K562 (cell line): ENCODE measurements around the gene SLC35E3. TPM values are rescaled to one million over a fixed set of nuclear protein-coding genes. Genes with fewer than 3 reads are reported as not detected.

Experiments
- CHD4 ChIP-seq: fragments of 200-600 bp; sonication (generic); IDR thresholded peaks from 3 replicates; pipeline ENCODE4 v1.6.1; 2012; ENCODE audit warnings: low read depth, mild to moderate bottlenecking, mixed read lengths, low read length, inconsistent platforms; ENCODE audit not compliant: insufficient read depth, insufficient replicate concordance, poor library complexity, severe bottlenecking
- COPS2 ChIP-seq: fragments of 450-650 bp; conservative IDR thresholded peaks from 2 replicates; pipeline ENCODE4 v1.6.1; 2016; ENCODE audit warnings: mild to moderate bottlenecking, moderate library complexity
- FOXA1 ChIP-seq: fragments of 450-650 bp; IDR thresholded peaks from 2 replicates; pipeline ENCODE4 v1.6.1; 2016; ENCODE audit warnings: mild to moderate bottlenecking, borderline replicate concordance
- FOXK2 ChIP-seq, 2 experiments: fragments of 450-650 bp; IDR thresholded peaks in 1 of 2; conservative IDR thresholded peaks in 1 of 2; 2 replicates each; pipeline ENCODE4 v1.6.1; 2016; ENCODE audit warnings: low read depth in 2 of 2, mild to moderate bottlenecking in 1 of 2
- GABPB2 ChIP-seq: fragments of 250-450 bp; sonication (Bioruptor Pico); conservative IDR thresholded peaks from 2 replicates; pipeline ENCODE4 v1.5.1; 2021; ENCODE audit warnings: mild to moderate bottlenecking
- HMG20A ChIP-seq: fragments of 450-650 bp; formaldehyde crosslinking; conservative IDR thresholded peaks from 2 replicates; pipeline ENCODE4 v1.4.0; 2020; ENCODE audit warnings: mild to moderate bottlenecking, mixed read lengths
- HNRNPH1 ChIP-seq: fragments of 200-400 bp; formaldehyde crosslinking; optimal IDR thresholded peaks from 2 replicates; pipeline ENCODE3; 2017; ENCODE audit warnings: low read depth, mild to moderate bottlenecking, low read length, moderate library complexity
- HNRNPK ChIP-seq: fragments of 200-400 bp; formaldehyde crosslinking; IDR thresholded peaks from one replicate; pipeline ENCODE4 v1.6.1; 2018; ENCODE audit warnings: mild to moderate bottlenecking, low read depth, low read length; ENCODE audit not compliant: poor library complexity, severe bottlenecking
- KLF13 ChIP-seq: fragments of 450-650 bp; IDR thresholded peaks from 2 replicates; pipeline ENCODE4 v1.6.1; 2016; ENCODE audit warnings: missing genetic modification characterization, low read depth, mild to moderate bottlenecking, missing compliant biosample characterization, moderate library complexity, borderline replicate concordance
- MEF2D ChIP-seq: conservative IDR thresholded peaks from 2 replicates; pipeline ENCODE4 v1.6.1; 2016; ENCODE audit warnings: low read depth, missing genetic modification characterization, missing compliant biosample characterization
- MYNN ChIP-seq, 2 experiments: sonication (generic); formaldehyde crosslinking in 1 of 2; IDR thresholded peaks; 2 replicates each; pipeline versions ENCODE4 v1.5.0 to v1.6.1; 2016 to 2020; ENCODE audit warnings: antibody characterized with exemption in 1 of 2, missing genetic modification reagents in 1 of 2
- PCBP2 ChIP-seq: fragments of 200-400 bp; formaldehyde crosslinking; IDR thresholded peaks from 2 replicates; pipeline ENCODE4 v1.6.1; 2018; ENCODE audit warnings: low read length, low read depth, mild to moderate bottlenecking, moderate library complexity; ENCODE audit not compliant: poor library complexity, severe bottlenecking
- PHF21A ChIP-seq: fragments of 450-650 bp; IDR thresholded peaks from 2 replicates; pipeline ENCODE4 v1.6.1; 2017; ENCODE audit warnings: low read depth, borderline replicate concordance
- POU5F1 ChIP-seq: fragments of 150-350 bp; IDR thresholded peaks from 2 replicates; pipeline ENCODE4 v1.6.1; 2014; ENCODE audit warnings: borderline replicate concordance, low read length, low read depth, mild to moderate bottlenecking; ENCODE audit not compliant: partially characterized antibody
- ZFP30 ChIP-seq: fragments of 250-450 bp; sonication (Bioruptor Pico); IDR thresholded peaks from 2 replicates; pipeline ENCODE4 v1.8.0; 2022; ENCODE audit warnings: moderate library complexity, mild to moderate bottlenecking, inconsistent platforms, borderline replicate concordance
- ZNF436 ChIP-seq: fragments of 250-450, 450-650 bp; sonication (Bioruptor Pico); formaldehyde crosslinking; IDR thresholded peaks from 2 replicates; pipeline ENCODE4 v1.7.0; 2020; ENCODE audit warnings: mild to moderate bottlenecking
- polyA plus RNA-seq, 8 experiments: library from polyadenylated mRNA; depleted of rRNA in 4 of 8; stranded (reverse) in 5 of 8; unstranded in 3 of 8; fragments of >200 nt; fragmentation: Nextera tagmentation in 2 of 8; fragmentation: Illumina TruSeq in 1 of 8; extraction: Ambion mirVana in 2 of 8; extraction: Trizol in 1 of 8; gene quantifications; 2 replicates each; pipeline versions ENCODE4 v1.2.1 to v1.2.3, GENCODE V29; 2011 to 2014; ENCODE audit warnings: inconsistent platforms in 1 of 8, missing spikeins in 1 of 8
- total RNA-seq, 7 experiments: library from RNA; depleted of rRNA in 6 of 7; stranded (reverse); fragments of >200 nt in 6 of 7; fragmentation: Illumina TruSeq in 2 of 7; extraction: Trizol in 2 of 7; gene quantifications; 2 replicates each; pipeline versions ENCODE4 v1.2.1 to v1.2.3, GENCODE V29; 2011 to 2021; ENCODE audit warnings: low replicate concordance in 1 of 7
- TF ChIP-seq, protein P1 (sequence below): sonication (generic); formaldehyde crosslinking; IDR thresholded peaks from 2 replicates; pipeline ENCODE4 v1.8.0; 2023; ENCODE audit warnings: mild to moderate bottlenecking, missing genetic modification reagents
- TF ChIP-seq, protein P2 (sequence below): fragments of 450-650 bp; IDR thresholded peaks from 2 replicates; pipeline ENCODE4 v1.6.1; 2016; ENCODE audit warnings: low read depth, mild to moderate bottlenecking, moderate library complexity
- TF ChIP-seq, protein P3 (sequence below): fragments of 250-450 bp; sonication (Bioruptor Pico); IDR thresholded peaks from 2 replicates; pipeline ENCODE4 v1.5.1; 2021; ENCODE audit warnings: mild to moderate bottlenecking
- TF ChIP-seq, protein P4 (sequence below): fragments of 450-650 bp; IDR thresholded peaks from 2 replicates; pipeline ENCODE4 v1.6.1; 2016
- TF ChIP-seq, protein P5 (sequence below): fragments of 250-450 bp; sonication (Bioruptor Pico); IDR thresholded peaks from 2 replicates; pipeline ENCODE4 v1.8.0; 2022; ENCODE audit warnings: moderate library complexity, mild to moderate bottlenecking, inconsistent platforms

The SLC35E3 gene
- total and polyA plus RNA-seq, 9 of the 15 experiments (the other 6 are each of a cell fraction or from before 2014, with no cell fraction given) = 1.2 to 5.9 (median 3.8) TPM

DNA sequence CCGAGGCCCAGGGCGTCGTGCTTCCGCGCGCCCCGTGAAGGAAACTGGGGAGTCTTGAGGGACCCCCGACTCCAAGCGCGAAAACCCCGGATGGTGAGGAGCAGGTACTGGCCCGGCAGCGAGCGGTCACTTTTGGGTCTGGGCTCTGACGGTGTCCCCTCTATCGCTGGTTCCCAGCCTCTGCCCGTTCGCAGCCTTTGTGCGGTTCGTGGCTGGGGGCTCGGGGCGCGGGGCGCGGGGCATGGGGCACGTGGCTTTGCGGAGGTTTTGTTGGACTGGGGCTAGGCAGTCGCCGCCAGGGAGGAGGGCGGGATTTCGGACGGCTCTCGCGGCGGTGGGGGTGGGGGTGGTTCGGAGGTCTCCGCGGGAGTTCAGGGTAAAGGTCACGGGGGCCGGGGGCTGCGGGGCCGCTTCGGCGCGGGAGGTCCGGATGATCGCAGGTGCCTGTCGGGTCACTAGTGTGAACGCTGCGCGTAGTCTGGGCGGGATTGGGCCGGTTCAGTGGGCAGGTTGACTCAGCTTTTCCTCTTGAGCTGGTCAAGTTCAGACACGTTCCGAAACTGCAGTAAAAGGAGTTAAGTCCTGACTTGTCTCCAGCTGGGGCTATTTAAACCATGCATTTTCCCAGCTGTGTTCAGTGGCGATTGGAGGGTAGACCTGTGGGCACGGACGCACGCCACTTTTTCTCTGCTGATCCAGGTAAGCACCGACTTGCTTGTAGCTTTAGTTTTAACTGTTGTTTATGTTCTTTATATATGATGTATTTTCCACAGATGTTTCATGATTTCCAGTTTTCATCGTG, 62.6 kb downstream of the SLC35E3 start (continued):
- no peak for TF ChIP-seq HMG20A (CRISPR knock-in tag)
- no peak for TF ChIP-seq PCBP2
- TF ChIP-seq, protein P1, sequence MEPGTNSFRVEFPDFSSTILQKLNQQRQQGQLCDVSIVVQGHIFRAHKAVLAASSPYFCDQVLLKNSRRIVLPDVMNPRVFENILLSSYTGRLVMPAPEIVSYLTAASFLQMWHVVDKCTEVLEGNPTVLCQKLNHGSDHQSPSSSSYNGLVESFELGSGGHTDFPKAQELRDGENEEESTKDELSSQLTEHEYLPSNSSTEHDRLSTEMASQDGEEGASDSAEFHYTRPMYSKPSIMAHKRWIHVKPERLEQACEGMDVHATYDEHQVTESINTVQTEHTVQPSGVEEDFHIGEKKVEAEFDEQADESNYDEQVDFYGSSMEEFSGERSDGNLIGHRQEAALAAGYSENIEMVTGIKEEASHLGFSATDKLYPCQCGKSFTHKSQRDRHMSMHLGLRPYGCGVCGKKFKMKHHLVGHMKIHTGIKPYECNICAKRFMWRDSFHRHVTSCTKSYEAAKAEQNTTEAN (CRISPR knock-in tag) = no peak
- TF ChIP-seq HNRNPK = no peak
- TF ChIP-seq COPS2 = no peak
- TF ChIP-seq, protein P2, sequence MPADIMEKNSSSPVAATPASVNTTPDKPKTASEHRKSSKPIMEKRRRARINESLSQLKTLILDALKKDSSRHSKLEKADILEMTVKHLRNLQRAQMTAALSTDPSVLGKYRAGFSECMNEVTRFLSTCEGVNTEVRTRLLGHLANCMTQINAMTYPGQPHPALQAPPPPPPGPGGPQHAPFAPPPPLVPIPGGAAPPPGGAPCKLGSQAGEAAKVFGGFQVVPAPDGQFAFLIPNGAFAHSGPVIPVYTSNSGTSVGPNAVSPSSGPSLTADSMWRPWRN = no peak
- TF ChIP-seq ZFP30 = no peak
- TF ChIP-seq KLF13 = no peak
- TF ChIP-seq, protein P3, sequence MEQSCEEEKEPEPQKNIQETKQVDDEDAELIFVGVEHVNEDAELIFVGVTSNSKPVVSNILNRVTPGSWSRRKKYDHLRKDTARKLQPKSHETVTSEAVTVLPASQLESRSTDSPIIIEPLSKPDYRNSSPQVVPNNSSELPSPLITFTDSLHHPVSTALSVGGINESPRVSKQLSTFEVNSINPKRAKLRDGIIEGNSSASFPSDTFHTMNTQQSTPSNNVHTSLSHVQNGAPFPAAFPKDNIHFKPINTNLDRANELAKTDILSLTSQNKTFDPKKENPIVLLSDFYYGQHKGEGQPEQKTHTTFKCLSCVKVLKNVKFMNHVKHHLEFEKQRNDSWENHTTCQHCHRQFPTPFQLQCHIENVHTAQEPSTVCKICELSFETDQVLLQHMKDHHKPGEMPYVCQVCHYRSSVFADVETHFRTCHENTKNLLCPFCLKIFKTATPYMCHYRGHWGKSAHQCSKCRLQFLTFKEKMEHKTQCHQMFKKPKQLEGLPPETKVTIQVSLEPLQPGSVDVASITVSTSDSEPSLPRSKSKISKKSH (CRISPR knock-in tag) = no peak
- no peak for TF ChIP-seq ZNF436 (CRISPR knock-in tag)
- no peak for TF ChIP-seq FOXK2 (conservative IDR thresholded peaks at IDR 0.05 in 1 of 2, IDR thresholded peaks at IDR 0.05 in 1 of 2; ENCODE audit: low read depth in 2 of 2)
- no peak for TF ChIP-seq FOXA1
- no peak for TF ChIP-seq MEF2D (tag)
- TF ChIP-seq, protein P4, sequence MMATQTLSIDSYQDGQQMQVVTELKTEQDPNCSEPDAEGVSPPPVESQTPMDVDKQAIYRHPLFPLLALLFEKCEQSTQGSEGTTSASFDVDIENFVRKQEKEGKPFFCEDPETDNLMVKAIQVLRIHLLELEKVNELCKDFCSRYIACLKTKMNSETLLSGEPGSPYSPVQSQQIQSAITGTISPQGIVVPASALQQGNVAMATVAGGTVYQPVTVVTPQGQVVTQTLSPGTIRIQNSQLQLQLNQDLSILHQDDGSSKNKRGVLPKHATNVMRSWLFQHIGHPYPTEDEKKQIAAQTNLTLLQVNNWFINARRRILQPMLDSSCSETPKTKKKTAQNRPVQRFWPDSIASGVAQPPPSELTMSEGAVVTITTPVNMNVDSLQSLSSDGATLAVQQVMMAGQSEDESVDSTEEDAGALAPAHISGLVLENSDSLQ = no peak
- no peak for TF ChIP-seq PHF21A
- no peak for TF ChIP-seq CHD4
- TF ChIP-seq GABPB2 = no peak
- TF ChIP-seq, protein P5, sequence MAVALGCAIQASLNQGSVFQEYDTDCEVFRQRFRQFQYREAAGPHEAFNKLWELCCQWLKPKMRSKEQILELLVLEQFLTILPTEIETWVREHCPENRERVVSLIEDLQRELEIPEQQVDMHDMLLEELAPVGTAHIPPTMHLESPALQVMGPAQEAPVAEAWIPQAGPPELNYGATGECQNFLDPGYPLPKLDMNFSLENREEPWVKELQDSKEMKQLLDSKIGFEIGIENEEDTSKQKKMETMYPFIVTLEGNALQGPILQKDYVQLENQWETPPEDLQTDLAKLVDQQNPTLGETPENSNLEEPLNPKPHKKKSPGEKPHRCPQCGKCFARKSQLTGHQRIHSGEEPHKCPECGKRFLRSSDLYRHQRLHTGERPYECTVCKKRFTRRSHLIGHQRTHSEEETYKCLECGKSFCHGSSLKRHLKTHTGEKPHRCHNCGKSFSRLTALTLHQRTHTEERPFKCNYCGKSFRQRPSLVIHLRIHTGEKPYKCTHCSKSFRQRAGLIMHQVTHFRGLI = no peak
- TF ChIP-seq POU5F1 = no peak
- TF ChIP-seq MYNN (IDR thresholded peaks at IDR 0.05) = peak; percentile 35; the same call in 1 of the 2 replicates
- no peak for TF ChIP-seq MYNN (CRISPR knock-in tag; IDR thresholded peaks at IDR 0.05)
- TF ChIP-seq HNRNPH1 = no peak
